Measurements from ENCODE around the gene KHDRBS2.

Gene KHDRBS2

DNA sequence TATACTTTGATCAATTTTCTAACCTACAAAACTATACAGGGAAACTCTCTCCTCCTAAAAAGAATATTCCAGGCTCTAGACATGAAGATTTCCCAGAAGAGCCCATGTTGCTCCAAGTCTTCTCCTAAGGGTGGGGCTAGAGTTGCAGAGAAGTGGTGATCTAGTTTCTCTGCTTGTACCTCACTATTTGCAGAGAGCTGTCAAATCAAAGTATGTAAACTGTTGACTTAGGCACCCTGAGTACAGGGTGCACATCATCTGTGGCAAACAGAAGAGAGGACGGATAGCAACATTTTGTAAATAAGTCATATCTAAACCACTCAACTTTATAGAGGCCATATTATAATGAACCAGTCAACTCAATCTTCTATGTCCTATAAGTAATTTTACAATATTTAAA is 250.1 kb downstream of the KHDRBS2 start:
- no peak for DNase-seq (ENCODE audit: low spot score)

DNA sequence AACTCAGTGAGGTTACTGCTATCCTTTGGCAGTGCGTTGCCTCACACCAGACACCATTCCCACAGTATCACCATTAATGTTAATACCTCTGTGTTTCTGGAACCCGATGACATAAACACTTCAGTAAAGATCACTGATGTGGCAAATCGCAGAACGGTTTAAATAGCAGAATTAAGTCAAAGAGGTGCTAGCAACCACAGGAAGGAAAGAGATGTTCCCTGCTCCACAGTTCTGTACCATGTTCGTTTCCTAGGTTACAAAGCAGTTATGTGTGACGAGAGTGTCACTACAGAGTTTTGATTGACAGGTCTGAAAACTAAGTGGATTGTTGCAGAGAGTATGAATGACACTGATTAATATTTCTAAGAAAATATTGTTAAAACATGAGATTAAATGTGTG is 272.3 kb downstream of the KHDRBS2 start:
- DNase-seq (ENCODE audit: low spot score): no peak

DNA sequence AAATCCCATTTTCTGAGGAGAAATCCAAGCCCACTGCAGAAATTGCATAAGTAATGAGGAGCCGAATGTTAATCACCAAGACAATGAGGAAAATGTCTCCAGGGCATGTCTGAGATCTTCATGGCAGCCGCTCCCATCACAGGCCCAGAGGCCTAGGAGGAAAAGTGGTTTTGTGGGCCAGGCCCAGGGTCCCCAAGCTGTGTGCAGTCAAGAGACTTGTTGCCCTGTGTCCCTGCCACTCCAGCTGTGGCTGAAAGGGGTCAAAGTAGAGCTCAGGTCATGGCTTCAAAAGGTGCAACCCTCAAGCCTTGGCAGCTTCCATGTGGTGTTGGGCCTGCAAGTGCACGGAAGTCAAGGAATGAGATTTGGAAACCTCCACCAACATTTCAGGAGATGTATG is 276.6 kb downstream of the KHDRBS2 start:
- DNase-seq (ENCODE audit: low spot score): no peak

DNA sequence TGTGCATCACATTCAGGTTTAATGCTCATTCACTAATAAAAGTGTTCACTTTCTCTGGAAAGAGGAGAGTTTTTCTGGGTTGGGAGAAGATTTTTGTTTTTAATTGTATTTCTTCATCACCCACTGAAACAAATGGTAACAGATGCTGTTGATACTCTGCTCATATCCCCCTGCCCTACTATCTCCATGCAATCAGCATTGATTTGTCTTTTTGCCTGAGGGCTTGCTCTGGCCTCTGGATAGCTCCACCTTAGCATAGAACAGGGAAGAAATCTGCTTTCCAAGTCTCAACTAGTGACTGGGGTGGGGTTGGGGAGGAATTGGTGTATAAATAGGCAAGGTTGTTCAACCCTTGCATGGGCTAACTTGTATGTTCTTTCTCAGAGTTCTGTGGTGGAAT is 296.4 kb downstream of the KHDRBS2 start:
- DNase-seq (ENCODE audit: low spot score): no peak

DNA sequence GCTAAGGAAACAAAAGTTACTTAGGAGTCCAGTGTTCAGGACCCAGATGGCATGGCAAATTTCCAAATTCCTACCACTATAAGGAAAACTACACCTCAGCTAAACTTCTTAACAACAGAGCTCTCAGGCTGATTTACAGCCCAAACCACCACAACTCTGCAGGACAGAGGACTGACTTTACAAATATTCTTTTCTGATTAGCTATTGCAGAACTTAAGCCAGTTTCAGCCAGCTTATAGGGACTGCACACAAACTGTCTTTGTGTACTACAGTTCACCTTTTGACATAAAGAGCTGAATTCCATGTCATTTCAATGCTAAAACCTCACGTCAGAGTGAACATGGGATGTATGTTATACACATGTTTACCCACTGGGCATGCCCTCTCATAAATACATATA is 305.4 kb downstream of the KHDRBS2 start:
- no peak for DNase-seq (ENCODE audit: low spot score)

DNA sequence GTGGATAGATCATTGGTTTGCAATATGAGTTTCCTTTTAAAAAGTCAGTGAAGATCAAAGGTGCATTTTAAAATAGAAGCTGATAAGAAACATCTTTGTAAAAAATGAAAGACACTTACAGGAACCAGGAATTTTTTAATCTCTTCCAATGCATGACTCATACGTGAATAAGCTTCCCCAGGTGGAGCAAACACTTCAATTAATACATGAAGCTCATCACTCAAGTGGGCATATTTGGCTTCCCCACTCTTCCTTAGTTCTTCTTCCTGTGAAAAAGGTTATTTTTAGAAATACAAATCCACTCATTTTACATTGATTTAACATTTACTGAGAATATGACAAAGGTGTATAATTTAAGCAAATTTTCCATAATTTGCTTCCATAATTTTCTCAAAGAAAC is 308.1 kb downstream of the KHDRBS2 start:
- no peak for DNase-seq (ENCODE audit: low spot score)

DNA sequence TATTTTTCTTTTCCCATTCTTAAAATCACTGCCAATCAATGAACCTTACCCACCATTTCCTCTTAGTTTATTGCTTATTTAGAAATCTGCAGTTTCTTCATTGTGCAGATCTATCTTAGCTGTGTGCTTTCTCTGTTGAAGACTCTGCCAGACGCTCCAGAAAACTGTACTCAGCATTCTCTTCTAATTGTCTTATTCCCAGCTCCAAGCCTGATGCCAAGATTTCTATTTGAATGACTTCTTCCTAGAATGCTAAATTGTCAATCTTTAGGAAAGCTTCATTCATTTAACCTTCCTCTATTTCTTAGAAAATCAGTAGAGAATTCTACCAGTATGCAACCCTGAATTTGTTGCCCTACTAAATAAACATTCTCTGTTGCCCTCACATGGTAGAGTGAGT is 308.9 kb downstream of the KHDRBS2 start:
- no peak for DNase-seq (ENCODE audit: low spot score)

DNA sequence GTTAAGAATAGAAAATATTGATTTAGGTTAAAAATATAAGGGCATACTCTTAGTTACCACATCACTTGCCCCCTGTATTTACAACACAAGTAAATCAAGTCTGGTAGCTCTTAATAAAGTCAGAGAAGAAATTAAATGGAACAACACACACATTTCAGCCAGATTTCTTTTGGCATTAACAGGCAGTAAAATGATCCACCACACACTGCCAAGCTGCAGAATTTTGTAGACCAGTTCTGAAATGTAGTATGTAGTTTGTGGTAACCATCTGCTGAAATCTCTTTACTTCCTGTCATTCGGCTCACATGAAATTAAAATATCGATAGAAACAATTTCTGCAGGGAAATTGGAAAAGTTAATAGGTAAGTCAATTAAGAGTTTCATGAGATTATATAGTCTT is 326.8 kb downstream of the KHDRBS2 start:
- DNase-seq (ENCODE audit: low spot score): no peak

DNA sequence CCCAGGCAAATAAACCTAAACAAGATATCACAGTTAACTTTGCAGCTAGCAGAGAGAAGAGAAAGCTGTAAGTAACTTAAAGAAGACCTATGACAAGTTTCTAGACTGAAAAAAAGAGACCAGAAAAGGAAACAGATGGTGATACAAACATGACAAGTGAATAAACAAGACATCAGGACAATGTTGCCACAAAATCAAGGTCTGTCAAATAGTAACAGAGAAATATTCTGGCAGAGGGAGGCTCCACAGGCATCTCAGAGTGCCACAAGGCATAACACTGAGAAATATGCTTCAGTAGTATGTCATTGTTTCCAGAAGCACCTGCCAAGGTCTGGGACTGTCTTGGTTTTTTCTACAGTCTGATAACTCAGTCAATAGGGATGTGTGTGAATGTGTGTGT is 332.2 kb downstream of the KHDRBS2 start:
- DNase-seq (ENCODE audit: low spot score): no peak

DNA sequence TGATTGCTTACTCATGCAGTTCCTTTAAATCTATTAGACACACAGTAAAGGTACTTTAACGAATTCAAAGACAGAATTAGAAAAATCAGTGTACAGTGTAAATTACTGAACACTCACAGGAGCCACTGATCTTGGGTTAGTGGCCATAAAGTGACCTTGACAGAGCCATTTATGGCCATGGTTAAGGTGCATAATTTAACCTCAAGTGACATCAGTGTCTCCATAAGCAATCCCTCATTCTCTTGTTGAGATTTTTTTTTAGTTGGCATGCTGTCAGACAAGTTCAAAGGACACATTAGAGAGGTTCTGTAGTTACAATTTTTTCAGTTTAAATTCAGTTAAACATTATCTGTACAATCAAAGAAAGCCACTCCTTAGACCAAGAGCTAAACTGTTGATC is 334.4 kb downstream of the KHDRBS2 start:
- no peak for DNase-seq (ENCODE audit: low spot score)

DNA sequence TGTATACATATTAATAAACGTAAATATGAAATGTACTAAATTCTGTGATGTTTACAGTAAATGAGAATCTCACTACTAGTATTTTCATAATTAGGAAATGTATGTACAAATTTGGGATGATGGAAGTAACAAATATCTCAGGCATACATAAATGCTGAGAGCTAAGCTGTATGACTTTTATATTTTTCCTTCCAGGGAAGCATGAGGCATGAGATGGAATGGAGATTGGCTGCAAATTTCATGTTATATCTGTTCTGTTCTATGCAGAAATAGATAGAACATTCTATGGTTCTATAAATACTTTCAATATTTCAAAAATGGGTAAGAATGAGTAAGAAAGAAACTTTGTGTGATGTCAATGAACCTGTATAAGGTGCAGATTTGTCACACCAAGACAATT is 335.2 kb downstream of the KHDRBS2 start:
- no peak for DNase-seq (ENCODE audit: low spot score)

DNA sequence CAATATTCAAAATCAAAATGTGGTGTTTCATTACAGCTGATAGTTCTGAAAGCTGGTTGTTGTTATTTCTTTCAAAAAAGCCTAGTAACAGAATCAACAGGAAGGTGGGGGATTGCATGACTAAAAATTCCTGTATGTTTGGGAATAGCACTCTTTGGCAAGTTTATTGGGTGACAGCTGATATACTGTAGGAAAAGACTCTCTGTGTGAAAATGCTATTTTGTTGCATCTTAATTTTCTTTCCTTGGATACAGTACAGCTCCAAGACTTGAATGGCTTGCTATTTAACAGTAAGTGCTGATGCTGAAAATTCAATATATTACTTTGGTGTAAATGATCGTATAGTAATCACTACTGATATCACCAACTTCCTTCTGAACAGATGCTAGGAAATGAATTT is 336.1 kb downstream of the KHDRBS2 start:
- DNase-seq (ENCODE audit: low spot score): no peak

DNA sequence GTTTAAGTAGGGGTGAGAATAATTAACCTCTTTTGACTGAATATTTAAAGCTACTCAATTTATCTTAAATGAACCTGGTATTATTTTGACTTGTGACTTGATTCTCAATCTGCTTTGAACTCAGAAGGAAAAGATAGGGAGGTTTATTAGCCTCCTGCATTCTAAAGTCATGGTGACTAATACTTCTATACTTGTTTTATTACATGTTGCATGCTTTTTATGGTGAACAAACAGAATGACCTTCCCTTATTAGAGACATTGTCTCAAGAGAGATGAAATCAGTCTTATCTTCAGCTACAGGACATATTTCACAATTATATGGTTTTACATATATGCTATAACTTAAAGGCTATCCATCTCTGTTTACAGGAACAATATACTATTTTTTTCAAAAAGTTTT is 336.9 kb downstream of the KHDRBS2 start:
- no peak for DNase-seq (ENCODE audit: low spot score)

DNA sequence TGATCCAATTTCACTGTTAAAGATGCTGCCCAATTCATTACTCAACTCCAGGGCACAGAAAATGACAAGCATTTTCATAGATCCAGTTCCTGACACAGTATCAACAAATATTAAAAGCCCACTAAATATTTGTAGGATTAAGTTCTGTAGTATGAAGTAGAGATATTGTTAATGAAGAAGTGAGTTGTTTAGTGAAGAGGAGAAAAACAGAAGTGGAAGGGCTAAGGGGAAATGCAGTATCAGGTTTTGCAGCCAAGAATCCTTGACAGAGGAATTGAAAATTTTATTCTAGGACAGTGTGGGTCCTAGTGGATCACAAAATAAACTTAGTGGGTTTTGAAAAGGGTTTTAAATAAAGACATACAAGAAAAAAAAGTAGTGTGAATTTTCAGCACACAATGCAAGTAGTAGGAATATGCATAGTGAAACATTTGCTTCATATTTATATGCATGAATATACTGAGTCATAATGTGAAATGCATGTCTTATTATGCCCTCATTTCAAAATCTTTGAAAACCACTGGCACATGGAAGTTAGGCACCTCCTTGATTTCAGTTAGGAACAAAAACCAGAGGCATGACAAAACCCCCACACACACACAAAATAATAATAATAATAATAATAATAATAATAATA is 338.6 kb downstream of the KHDRBS2 start:
- no peak for DNase-seq (ENCODE audit: low spot score)

DNA sequence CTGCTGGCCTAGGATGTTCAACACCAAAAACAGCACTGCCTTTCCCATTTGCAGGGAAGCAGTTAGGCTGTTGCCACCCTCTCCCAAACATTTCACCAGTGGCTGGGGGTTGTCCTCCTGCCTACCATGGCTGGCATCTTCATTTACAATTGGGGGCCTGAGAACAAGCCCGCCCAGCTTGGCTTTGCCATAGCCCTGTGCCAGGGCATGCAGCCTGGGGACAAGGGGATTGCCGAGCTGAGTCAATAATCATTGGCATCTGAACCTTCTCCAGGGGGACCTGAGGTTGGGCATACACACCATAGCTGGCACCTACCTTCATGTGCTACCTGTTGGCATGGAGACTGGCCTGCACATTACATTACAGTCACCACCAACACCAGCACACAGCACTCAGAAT is 345.1 kb downstream of the KHDRBS2 start:
- no peak for DNase-seq (ENCODE audit: low spot score)

DNA sequence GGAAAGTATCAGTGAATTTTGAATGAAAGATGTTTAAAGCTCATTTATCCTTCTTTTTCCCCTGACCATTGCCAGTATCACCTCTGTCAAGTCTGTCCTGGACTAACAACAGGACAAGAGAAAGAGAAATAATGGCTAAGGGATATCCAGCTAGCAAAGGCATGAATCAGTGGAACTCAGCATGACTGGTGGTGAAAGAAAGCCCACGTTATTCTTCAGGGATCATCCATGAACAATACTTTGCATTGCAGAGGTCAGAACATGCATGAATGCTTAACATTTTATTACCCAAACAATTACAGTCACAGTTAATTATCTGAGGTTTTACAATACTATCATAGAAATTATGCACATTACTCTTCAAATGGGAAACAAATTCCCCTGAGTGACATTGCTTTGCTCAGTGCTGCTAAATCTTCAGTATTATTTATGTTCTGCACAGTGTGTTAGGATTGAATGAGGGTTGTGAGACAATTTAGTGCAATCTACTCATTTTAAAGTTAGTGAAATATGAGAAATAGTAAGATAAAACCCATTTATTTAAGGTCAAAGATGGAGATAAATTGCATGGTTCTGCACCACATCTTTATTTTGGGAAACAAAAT is 350.7 kb downstream of the KHDRBS2 start:
- DNase-seq (ENCODE audit: low spot score): no peak

DNA sequence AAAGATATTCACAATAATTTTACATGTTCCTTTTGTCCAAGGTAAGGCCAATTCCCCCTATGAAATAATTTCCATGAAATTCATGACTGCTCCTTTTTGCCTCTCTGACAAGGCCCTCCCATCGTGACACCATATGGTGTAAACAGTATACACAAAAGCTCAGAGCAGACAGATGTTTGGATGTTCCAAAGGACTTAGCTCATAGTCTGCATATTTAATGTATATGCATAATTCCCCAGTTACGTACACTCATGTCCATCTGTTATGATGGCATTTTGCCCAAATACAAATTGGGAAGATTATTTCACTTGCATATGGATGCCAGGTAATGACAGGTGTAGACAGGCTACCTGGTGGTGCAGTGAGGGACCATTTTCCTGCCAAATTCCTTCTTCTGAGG is 376.5 kb downstream of the KHDRBS2 start:
- no peak for DNase-seq (ENCODE audit: low spot score)

DNA sequence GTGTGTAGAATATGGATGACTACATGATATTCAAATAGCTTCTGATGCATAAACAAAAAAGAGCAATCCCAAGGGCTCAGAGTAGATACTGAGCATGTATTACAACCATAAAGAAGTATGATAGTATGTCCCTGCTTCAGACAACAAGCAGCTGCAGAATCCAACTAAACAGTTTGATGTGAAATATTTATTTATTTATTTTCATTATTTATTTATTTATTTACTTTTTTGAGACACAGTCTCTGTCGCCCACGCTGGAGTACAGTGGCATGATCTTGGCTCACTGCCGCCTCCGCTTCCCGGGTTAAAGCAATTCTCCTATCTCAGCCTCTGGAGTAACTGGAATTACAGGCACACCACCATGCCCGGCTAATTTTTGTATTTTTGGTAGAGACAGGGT is 384.3 kb downstream of the KHDRBS2 start:
- no peak for DNase-seq (ENCODE audit: low spot score)

DNA sequence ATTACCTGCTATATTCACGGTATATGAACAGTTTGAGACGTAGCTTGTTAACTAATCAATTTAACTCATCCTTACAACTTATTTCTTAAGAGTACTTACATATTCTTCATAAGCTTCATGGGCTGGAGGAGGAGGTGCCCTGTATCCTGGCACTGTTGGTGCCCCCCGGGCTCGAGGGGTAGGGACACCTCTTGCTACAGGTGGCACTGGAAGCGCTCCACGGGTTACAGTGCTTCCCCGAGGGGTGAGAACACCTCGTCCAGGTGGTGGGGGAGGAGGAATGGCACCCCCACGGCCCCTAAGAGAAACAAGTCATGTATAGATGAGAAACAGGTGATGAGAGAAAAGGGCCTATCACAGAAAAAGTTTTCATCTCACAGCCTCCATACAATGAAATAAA is 391.5 kb downstream of the KHDRBS2 start:
- DNase-seq (ENCODE audit: low spot score): no peak

DNA sequence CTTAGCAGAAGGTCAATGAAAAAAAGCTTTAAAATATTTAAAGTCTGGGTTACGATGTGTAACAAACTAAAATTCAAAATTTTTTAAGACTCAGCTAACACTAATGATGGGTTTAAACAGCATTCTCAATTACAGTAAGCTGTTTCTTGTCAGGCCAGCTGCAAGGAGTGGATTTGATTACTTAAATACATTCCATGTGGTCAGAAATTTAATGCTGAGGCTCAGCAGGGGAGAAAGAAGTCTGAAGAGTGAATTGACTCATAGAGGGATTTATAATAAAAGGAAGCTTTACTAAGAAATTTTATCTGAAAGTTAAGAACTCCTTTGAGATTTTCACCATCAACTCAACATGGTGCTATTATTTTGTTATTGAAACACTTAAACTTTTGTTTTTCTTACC is 398.6 kb downstream of the KHDRBS2 start:
- no peak for DNase-seq (ENCODE audit: low spot score)

DNA sequence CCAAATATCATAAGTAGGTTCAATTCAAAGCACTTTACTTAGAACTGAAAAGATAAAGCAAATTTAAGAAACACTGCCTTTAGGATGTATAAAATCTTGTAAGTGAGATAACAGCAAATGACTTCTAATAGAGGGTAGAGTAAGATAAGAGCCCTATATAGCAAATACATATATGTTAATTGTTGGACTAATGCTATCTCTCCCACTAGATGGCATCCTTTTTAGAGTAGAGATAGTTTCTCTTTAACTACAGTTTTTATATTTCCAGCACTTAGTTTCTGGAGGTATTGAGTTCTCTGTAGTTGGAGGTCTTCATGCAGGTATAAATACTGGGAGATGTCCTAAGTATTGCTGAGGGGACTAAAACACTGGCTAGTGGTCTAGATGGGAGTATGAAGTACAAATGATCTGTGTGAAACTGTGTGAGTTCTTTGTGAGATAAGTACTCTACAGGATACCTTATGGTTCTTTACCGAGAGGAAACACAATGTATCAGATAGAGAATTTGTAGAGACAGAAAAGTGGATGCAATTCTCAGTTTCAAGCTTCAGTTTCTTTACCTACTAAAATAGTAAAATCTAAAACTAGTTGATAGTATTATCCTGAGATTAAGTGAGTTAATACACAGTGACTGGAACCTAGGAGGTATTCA is 399.3 kb downstream of the KHDRBS2 start:
- DNase-seq (ENCODE audit: low spot score): no peak

DNA sequence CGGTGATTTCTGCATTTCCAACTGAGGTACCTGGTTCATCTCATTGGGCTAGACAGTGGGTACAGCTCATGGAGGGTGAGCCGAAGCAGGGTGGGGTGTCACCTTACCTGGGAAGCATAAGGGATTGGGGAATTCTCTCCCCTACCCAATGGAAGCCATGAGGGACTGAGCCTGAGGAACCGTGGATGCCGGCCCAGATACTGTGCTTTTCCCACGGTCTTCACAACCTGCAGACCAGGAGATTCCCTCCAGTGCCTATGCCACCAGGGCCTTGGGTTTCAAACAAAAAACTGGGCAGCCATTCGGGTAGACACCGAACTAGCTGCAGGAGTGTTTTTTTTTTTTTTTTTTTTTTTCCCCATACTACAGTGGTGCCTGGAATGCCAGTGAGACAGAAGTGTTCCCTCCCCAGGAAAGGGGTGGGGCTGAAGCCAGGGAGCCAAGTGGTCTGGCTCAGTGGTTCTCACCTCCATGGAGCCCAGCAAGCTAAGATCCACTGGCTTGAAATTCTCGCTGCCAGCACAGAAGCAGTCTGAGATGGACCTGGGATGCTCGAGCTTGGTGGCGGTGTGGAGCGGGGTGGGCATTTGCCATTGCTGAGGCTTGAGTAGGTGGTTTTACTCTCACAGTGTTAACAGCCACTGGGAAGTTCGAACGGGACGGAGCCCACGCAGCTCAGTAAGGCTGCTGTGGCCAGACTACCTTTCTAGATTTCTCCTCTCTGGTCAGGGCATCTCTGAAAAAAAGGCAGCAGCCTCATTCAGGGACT is 416.2 kb downstream of the KHDRBS2 start:
- no peak for DNase-seq (ENCODE audit: low spot score)

DNA sequence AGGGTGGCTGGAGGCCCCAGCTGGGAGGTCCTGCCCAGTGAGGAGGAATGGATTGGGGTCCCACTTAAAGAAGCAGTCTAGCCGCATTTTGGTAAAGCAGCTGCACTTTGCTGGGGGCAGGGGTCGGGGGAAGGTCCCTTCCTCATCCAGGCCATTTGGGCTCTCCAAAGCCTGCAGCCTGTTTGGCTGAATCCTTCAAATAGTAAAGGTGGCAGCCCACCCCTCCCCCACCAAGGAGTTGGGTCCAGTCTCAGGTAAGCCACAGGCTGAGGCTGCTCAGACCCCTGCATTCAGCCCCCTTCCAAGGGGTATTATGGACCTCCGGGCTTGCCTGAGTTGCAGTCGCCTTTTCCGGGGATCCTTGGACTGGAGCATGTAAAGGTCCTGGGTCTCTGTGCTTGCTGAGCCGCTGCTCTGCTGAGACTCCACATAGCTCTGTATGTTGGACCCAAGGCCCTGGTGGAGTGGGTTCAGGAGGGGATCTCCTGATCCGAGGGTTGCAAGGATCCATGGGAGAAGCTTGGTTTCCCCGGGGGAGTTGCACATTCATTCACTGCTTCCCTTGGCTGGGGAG is 417.4 kb downstream of the KHDRBS2 start:
- DNase-seq (ENCODE audit: low spot score): no peak

Measured in activated CD4-positive, alpha-beta T cell treated with anti-CD3 and anti-CD28 coated beads, Interleukin-2, Interleukin-4, amounts not matched to agents 100 ng/mL and 50 ng/mL, durations not matched to agents 16 hours and 8 hours (primary cell).